DND-41 (cell line): Measurements from ENCODE around the gene ENTPD8.

Source experiments
- EZH2 ChIP-seq: IDR thresholded peaks from 3 replicates; pipeline ENCODE4 v1.6.1; 2012; ENCODE audit warnings: borderline replicate concordance, low read depth, mild to moderate bottlenecking, moderate library complexity, low read length, inconsistent platforms; ENCODE audit not compliant: severe bottlenecking
- TF ChIP-seq, protein P1 (sequence below): IDR thresholded peaks from 2 replicates; pipeline ENCODE4 v1.5.1; 2012; ENCODE audit warnings: borderline replicate concordance, low read length, moderate library complexity, mild to moderate bottlenecking; ENCODE audit not compliant: poor library complexity, severe bottlenecking; ENCODE audit errors: extremely low read depth

- TF ChIP-seq, protein P1, sequence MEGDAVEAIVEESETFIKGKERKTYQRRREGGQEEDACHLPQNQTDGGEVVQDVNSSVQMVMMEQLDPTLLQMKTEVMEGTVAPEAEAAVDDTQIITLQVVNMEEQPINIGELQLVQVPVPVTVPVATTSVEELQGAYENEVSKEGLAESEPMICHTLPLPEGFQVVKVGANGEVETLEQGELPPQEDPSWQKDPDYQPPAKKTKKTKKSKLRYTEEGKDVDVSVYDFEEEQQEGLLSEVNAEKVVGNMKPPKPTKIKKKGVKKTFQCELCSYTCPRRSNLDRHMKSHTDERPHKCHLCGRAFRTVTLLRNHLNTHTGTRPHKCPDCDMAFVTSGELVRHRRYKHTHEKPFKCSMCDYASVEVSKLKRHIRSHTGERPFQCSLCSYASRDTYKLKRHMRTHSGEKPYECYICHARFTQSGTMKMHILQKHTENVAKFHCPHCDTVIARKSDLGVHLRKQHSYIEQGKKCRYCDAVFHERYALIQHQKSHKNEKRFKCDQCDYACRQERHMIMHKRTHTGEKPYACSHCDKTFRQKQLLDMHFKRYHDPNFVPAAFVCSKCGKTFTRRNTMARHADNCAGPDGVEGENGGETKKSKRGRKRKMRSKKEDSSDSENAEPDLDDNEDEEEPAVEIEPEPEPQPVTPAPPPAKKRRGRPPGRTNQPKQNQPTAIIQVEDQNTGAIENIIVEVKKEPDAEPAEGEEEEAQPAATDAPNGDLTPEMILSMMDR: no peak
- TF ChIP-seq EZH2: no peak
These were observed 14.3 kb upstream of the ENTPD8 start for GRCh38 chr9:137455359-137455991.
